Naive thymus-derived CD4-positive, alpha-beta T cell (primary cell): ENCODE data around the gene GPC3. TPM values are rescaled to one million over a fixed set of nuclear protein-coding genes. Genes with fewer than 3 reads are reported as not detected.

Experiments used
- ATAC-seq: fragments of 150-1000 bp; cut with Tn5 transposase; 2 replicates; pipeline ENCODE4 v1.10.0; 2021; ENCODE audit warnings: mild to moderate bottlenecking, moderate library complexity
- CTCF ChIA-PET: fragments of 350-600 bp; sonication (Branson Sonifier 250); formaldehyde crosslinking; loops from one replicate; lab custom pipeline; 2021; ENCODE audit warnings: antibody characterized with exemption; lab: Charles Lee
- POLR2A ChIA-PET: fragments of 350-600 bp; sonication (Branson Sonifier 250); formaldehyde crosslinking; loops from one replicate; lab custom pipeline; 2021; ENCODE audit warnings: antibody characterized with exemption, inconsistent platforms; lab: Charles Lee
- DNase-seq, 9 donors: peaks; one replicate each; pipeline versions ENCODE4 v3.0.0 to v3.0.0-alpha.2; 2020 to 2022; ENCODE audit warnings: mixed read lengths in 1 of 9
- H3K27ac ChIP-seq: one replicate; pipeline ENCODE4 v1.7.0; 2013; ENCODE audit warnings: mild to moderate bottlenecking, low read depth, low read length, moderate library complexity
- H3K27me3 ChIP-seq, 2 donors: one replicate each; pipeline ENCODE4 v1.7.0; 2013; ENCODE audit warnings: low read length in 2 of 2, mild to moderate bottlenecking in 2 of 2, moderate library complexity in 2 of 2; ENCODE audit not compliant: control insufficient read depth in 2 of 2, insufficient read depth in 2 of 2
- H3K36me3 ChIP-seq, 3 experiments: 1 replicate in 2 of 3; 2 replicates in 1 of 3; pipeline ENCODE4 v1.7.0; 2013; ENCODE audit warnings: low read length in 3 of 3, mild to moderate bottlenecking in 3 of 3, moderate library complexity in 1 of 3; ENCODE audit not compliant: insufficient read depth in 3 of 3, control insufficient read depth in 2 of 3
- H3K4me1 ChIP-seq, 2 donors: one replicate each; pipeline ENCODE4 v1.7.0; 2013; ENCODE audit warnings: low read length in 2 of 2, mild to moderate bottlenecking in 2 of 2, moderate library complexity in 1 of 2; ENCODE audit not compliant: control insufficient read depth in 2 of 2, insufficient read depth in 2 of 2
- H3K4me3 ChIP-seq: 2 replicates; pipeline ENCODE4 v1.7.0; 2013; ENCODE audit warnings: mild to moderate bottlenecking, low read length
- H3K9me3 ChIP-seq, 3 experiments: 1 replicate in 2 of 3; 2 replicates in 1 of 3; pipeline ENCODE4 v1.7.0; 2013; ENCODE audit warnings: low read length in 3 of 3; ENCODE audit not compliant: control insufficient read depth in 2 of 3
- H3K27ac Mint-ChIP-seq, 9 donors: one replicate each; pipeline ENCODE4 v1.8.0; 2020 to 2022; ENCODE audit warnings: mixed read lengths in 9 of 9, mild to moderate bottlenecking in 8 of 9, moderate library complexity in 5 of 9, inconsistent platforms in 2 of 9
- H3K27me3 Mint-ChIP-seq, 5 donors: one replicate each; pipeline ENCODE4 v1.8.0; 2021 to 2022; ENCODE audit warnings: mixed read lengths in 5 of 5, mild to moderate bottlenecking in 1 of 5
- H3K36me3 Mint-ChIP-seq, 5 donors: one replicate each; pipeline ENCODE4 v1.8.0; 2020 to 2022; ENCODE audit warnings: mixed read lengths in 5 of 5, mild to moderate bottlenecking in 3 of 5, inconsistent platforms in 1 of 5
- H3K4me1 Mint-ChIP-seq, 7 donors: one replicate each; pipeline ENCODE4 v1.8.0; 2020 to 2022; ENCODE audit warnings: mixed read lengths in 7 of 7, mild to moderate bottlenecking in 3 of 7, inconsistent platforms in 1 of 7
- H3K4me3 Mint-ChIP-seq, 10 donors: one replicate each; pipeline ENCODE4 v1.8.0; 2020 to 2022; ENCODE audit warnings: mild to moderate bottlenecking in 10 of 10, mixed read lengths in 10 of 10, moderate library complexity in 6 of 10, inconsistent platforms in 2 of 10
- H3K9me3 Mint-ChIP-seq, 11 donors: one replicate each; pipeline ENCODE4 v1.8.0; 2020 to 2022; ENCODE audit warnings: mixed read lengths in 11 of 11, mild to moderate bottlenecking in 4 of 11, inconsistent platforms in 1 of 11, moderate library complexity in 1 of 11
- intact Hi-C, 2 donors: fragments of 100-400 bp; cut with micrococcal nuclease; formaldehyde crosslinking; loops; one replicate each; pipeline ENCODE4 v1.15.1; 2023
- polyA plus RNA-seq, 2 donors: library from polyadenylated mRNA; unstranded; fragments of 300-500 nt; fragmentation: Illumina TruSeq; gene quantifications; one replicate each; pipeline ENCODE4 v1.2.3, GENCODE V29; 2021
- total RNA-seq, 6 experiments: library from RNA in 5 of 6; stranded (reverse) in 5 of 6; gene quantifications; 1 replicate in 5 of 6; 2 replicates in 1 of 6; pipeline ENCODE4 v1.2.3 and lab custom pipeline; 2021 to 2026

GPC3 gene
- total and polyA plus RNA-seq, 7 experiments from 2014 or later: 0.24 to 6.0 (median 0.65) TPM

DNA sequence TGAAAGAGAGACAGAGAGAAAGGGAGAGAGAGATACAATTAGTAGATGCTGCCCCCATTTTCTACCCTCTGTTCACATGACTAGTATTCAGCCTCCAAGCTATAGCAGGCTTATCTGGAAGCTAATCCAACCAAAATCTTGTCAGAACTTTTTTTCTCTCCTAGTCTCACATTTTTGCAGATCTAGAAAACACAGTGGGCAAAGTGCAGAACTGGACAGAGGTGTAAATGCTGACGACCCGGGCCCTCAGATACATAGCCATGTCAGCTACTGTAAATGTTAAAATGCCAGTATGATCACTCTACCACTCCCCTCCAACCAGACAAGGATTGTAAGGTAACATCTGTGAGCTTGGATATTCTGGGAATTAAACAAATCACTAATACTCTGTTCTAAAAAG lies 34.3 kb downstream of the GPC3 start:
- intact Hi-C loops: no loop called here
- ATAC-seq: no peak
- peaks cover 0 to 4% (median 0%) of the 10 kb centered on the region in 11 donors for H3K9me3 Mint-ChIP-seq
- DNase-seq: no peak
- no peaks in the 10 kb centered on the region for H3K4me1 ChIP-seq
- H3K9me3 ChIP-seq: no peaks in the 10 kb centered on the region
- ChIA-PET CTCF (no interaction called here), POLR2A (no interaction called here)
- H3K4me3 Mint-ChIP-seq: no peak overlapping the region
- H3K4me3 ChIP-seq: no peak overlapping the region
- H3K27me3 ChIP-seq: no peaks in the 10 kb centered on the region
- H3K36me3 ChIP-seq: no peaks in the 10 kb centered on the region
- H3K27ac Mint-ChIP-seq: no peak overlapping the region
- H3K4me1 Mint-ChIP-seq: no peaks in the 10 kb centered on the region
- H3K27me3 Mint-ChIP-seq: peaks cover 0 to 5% (median 0%) of the 10 kb centered on the region in 5 donors
- no peak overlapping the region for H3K27ac ChIP-seq
- H3K36me3 Mint-ChIP-seq: peaks cover 0 to 5% (median 0%) of the 10 kb centered on the region in 5 donors

DNA sequence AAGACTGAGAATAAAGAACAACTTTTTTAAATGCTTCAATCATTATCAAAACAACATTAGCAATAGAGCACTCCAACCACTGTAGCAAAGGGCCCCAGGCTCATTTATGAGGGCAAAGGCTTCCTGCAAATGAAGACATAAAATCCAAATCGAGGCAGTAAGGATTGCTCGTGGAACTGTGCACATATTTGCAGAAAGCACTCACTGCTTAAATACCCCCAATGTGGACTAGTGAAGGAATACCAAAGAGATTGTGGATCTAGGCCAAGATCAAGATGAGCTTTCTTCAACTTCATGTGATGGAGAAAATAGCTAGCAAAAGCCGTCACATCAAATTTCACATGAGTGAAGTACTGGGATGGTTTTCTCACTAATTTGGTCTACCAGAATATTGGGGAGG lies 35.2 kb downstream of the GPC3 start:
- Histone ChIP-seq H3K4me1 (no peaks in the 10 kb centered on the region), H3K27ac (no peak overlapping the region), H3K27me3 (no peaks in the 10 kb centered on the region), H3K9me3 (no peaks in the 10 kb centered on the region), H3K4me3 (no peak overlapping the region), H3K36me3 (no peaks in the 10 kb centered on the region)
- Mint-ChIP-seq H3K27me3 (peaks cover 0 to 2% (median 0%) of the 10 kb centered on the region in 5 donors), H3K36me3 (peaks cover 0 to 3% (median 0%) of the 10 kb centered on the region in 5 donors), H3K27ac (no peak overlapping the region), H3K4me3 (no peak overlapping the region), H3K9me3 (peaks cover 0 to 4% (median 0%) of the 10 kb centered on the region in 11 donors), H3K4me1 (no peaks in the 10 kb centered on the region)
- intact Hi-C loops: no loop called here
- DNase-seq (no peak), ATAC-seq (no peak)
- ChIA-PET POLR2A (no interaction called here), CTCF (no interaction called here)

DNA sequence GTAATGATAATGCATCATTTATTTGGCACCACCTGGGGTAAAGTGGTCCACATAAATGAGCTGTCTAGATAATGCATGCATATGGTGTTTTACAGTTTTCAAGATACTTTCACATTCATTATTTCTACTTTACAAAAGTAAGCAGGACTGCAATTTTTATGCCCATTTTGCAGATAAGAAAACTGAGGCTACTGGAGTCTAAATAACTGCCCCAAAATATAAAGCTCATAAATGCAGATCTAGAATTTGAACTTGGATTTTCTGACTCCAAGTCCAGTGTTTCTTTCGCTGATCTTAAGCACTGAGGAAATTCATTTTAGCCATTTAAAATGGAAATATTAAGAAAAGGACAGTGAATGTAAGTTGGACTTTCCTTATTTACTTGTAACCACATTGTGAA lies 36.5 kb downstream of the GPC3 start:
- peaks cover 0 to 3% (median 0%) of the 10 kb centered on the region in 11 donors for H3K9me3 Mint-ChIP-seq
- CTCF ChIA-PET: no interaction called here
- no peaks in the 10 kb centered on the region for H3K36me3 ChIP-seq
- no peaks in the 10 kb centered on the region for H3K4me1 Mint-ChIP-seq
- no peak overlapping the region for H3K4me3 Mint-ChIP-seq
- H3K4me1 ChIP-seq: no peaks in the 10 kb centered on the region
- H3K36me3 Mint-ChIP-seq: no peaks in the 10 kb centered on the region
- ATAC-seq (no peak), DNase-seq (no peak)
- H3K27ac ChIP-seq: no peak overlapping the region
- no peaks in the 10 kb centered on the region for H3K9me3 ChIP-seq
- H3K27ac Mint-ChIP-seq: no peak overlapping the region
- no peaks in the 10 kb centered on the region for H3K27me3 ChIP-seq
- H3K4me3 ChIP-seq: no peak overlapping the region
- POLR2A ChIA-PET: no interaction called here
- H3K27me3 Mint-ChIP-seq: no peaks in the 10 kb centered on the region
- intact Hi-C loops: no loop called here

DNA sequence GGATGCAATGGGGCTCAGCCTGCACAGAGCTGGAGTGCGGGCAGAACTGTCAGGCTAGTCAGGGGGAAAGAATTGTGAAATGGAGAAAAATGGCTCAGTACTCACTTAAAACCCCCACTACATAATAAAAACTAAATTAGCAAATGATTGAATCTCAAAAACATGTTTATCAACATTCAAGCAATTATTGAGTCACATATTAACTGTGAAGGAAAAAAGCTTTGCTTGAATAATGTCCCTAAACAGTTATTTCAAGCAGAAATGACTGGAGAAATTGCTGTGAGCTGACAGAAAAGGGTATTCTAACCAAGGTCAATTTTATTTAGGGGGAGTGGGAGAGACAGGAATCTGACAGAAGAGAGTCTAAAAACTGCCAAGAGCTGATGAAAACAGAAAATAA lies 37.4 kb downstream of the GPC3 start:
- intact Hi-C loops: no loop called here
- Mint-ChIP-seq H3K4me1 (no peaks in the 10 kb centered on the region), H3K4me3 (no peak overlapping the region), H3K36me3 (no peaks in the 10 kb centered on the region), H3K27me3 (no peaks in the 10 kb centered on the region), H3K9me3 (no peaks in the 10 kb centered on the region), H3K27ac (no peak overlapping the region)
- ChIA-PET POLR2A (no interaction called here), CTCF (no interaction called here)
- Histone ChIP-seq H3K4me1 (no peaks in the 10 kb centered on the region), H3K36me3 (no peaks in the 10 kb centered on the region), H3K27ac (no peak overlapping the region), H3K27me3 (no peaks in the 10 kb centered on the region), H3K9me3 (no peaks in the 10 kb centered on the region), H3K4me3 (no peak overlapping the region)
- ATAC-seq (no peak), DNase-seq (no peak)

DNA sequence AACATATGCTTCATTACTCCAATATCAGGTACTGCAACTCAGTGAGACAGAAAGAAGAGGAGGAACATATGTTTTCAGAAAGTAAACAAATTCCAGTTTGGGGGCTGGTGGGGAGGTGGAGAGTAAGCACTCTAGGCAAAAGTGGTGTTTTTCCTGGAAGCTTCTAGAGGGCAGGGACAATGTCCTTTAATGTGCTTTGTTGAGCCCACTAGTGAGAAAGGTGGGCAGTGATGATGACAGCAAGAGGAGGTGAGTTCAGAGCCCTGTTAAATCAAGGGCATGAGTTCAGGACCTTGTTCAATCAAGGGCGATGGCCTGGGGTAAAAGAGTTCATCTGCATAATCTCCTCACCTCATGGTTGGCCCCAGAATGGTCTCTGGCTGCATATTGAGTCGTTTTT lies 38.4 kb downstream of the GPC3 start:
- CTCF ChIA-PET: no interaction called here
- Mint-ChIP-seq H3K36me3 (no peaks in the 10 kb centered on the region), H3K4me3 (no peak overlapping the region), H3K9me3 (no peaks in the 10 kb centered on the region), H3K4me1 (no peaks in the 10 kb centered on the region), H3K27ac (no peak overlapping the region), H3K27me3 (no peaks in the 10 kb centered on the region)
- Histone ChIP-seq H3K36me3 (no peaks in the 10 kb centered on the region), H3K4me1 (no peaks in the 10 kb centered on the region), H3K27ac (no peak overlapping the region), H3K27me3 (no peaks in the 10 kb centered on the region), H3K9me3 (no peaks in the 10 kb centered on the region), H3K4me3 (no peak overlapping the region)
- POLR2A ChIA-PET: no interaction called here
- DNase-seq (no peak), ATAC-seq (no peak)
- intact Hi-C loops: no loop called here

DNA sequence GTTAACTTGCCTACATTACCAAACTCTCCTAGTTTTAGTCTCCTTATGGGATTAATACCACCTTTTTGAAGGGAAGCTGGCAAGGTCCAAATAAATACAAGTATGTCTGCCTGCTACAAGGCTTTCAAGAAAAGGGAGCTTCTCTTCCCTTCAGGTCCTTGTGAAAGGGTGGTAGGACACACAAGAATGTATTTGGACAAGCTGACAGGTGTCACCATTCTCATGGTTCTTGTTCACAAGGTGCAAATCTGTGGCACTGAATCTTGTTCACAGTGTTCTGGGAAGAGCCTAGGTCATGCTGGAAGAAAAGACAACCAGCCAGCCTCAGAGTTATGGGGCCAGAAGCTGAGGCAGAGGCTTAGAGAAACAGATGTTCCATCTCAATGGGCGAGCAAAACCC lies 41.9 kb downstream of the GPC3 start:
- H3K9me3 Mint-ChIP-seq: no peaks in the 10 kb centered on the region

DNA sequence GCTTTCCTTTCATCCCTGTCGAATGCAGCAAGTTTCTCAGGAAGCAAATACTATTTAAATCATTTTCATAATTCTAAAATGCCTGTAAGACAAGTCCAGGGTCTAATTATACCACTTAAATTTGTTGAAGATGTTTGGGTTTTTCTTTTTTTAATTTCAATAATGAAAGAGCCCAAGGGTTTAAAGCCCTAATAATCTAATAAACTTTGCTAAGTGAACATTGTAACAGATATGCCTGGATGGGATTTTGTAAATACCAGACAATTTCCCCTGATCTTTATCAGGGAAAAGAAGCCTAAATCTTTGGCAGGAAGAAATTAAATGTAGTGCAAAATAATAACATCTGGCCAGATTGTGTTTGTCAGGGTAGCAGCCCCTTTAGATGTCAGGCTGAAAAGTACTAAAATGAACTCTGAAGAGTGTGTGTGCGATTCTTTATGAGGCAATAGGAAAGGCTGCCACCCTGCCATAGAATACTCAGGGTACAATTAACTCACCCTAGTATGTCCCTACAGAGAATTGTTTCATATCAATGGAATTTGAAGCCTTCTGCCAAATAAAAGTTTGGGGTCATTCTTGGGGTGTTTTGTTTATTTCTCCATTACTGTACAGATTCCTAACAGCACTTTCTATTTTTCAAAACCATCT lies 45.6 kb downstream of the GPC3 start:
- H3K27ac ChIP-seq: no peak overlapping the region
- H3K4me1 Mint-ChIP-seq: peaks cover 0 to 4% (median 0%) of the 10 kb centered on the region in 7 donors
- no peaks in the 10 kb centered on the region for H3K4me1 ChIP-seq
- no peaks in the 10 kb centered on the region for H3K36me3 ChIP-seq
- H3K36me3 Mint-ChIP-seq: no peaks in the 10 kb centered on the region
- no peak overlapping the region for H3K4me3 Mint-ChIP-seq
- no peak overlapping the region for H3K4me3 ChIP-seq
- intact Hi-C loops: no loop called here
- no peaks in the 10 kb centered on the region for H3K9me3 ChIP-seq
- CTCF ChIA-PET: no interaction called here
- no peak for DNase-seq
- no peaks in the 10 kb centered on the region for H3K9me3 Mint-ChIP-seq
- H3K27ac Mint-ChIP-seq: no peak overlapping the region
- no peaks in the 10 kb centered on the region for H3K27me3 ChIP-seq
- no peak for ATAC-seq
- POLR2A ChIA-PET: no interaction called here
- H3K27me3 Mint-ChIP-seq: peaks cover 0 to 2% (median 0%) of the 10 kb centered on the region in 5 donors

More for the DNA sequence above, 41.9 kb downstream of the GPC3 start:
- ChIA-PET POLR2A (no interaction called here), CTCF (no interaction called here)
- no peak overlapping the region for H3K27ac ChIP-seq
- no peaks in the 10 kb centered on the region for H3K36me3 ChIP-seq
- no peaks in the 10 kb centered on the region for H3K36me3 Mint-ChIP-seq
- no peak overlapping the region for H3K27ac Mint-ChIP-seq
- no peak overlapping the region for H3K4me3 ChIP-seq
- no peak for ATAC-seq
- no peaks in the 10 kb centered on the region for H3K27me3 ChIP-seq
- H3K4me1 ChIP-seq: no peaks in the 10 kb centered on the region
- intact Hi-C loops: no loop called here
- H3K4me3 Mint-ChIP-seq: no peak overlapping the region
- peaks cover 0 to 4% (median 0%) of the 10 kb centered on the region in 7 donors for H3K4me1 Mint-ChIP-seq
- no peaks in the 10 kb centered on the region for H3K9me3 ChIP-seq
- no peaks in the 10 kb centered on the region for H3K27me3 Mint-ChIP-seq
- no peak for DNase-seq
